ENCODE measurements around the gene SKI.
A peak's percentile ranks its signal among the peaks of the same experiment; 100 is the strongest.

The SKI gene

DNA sequence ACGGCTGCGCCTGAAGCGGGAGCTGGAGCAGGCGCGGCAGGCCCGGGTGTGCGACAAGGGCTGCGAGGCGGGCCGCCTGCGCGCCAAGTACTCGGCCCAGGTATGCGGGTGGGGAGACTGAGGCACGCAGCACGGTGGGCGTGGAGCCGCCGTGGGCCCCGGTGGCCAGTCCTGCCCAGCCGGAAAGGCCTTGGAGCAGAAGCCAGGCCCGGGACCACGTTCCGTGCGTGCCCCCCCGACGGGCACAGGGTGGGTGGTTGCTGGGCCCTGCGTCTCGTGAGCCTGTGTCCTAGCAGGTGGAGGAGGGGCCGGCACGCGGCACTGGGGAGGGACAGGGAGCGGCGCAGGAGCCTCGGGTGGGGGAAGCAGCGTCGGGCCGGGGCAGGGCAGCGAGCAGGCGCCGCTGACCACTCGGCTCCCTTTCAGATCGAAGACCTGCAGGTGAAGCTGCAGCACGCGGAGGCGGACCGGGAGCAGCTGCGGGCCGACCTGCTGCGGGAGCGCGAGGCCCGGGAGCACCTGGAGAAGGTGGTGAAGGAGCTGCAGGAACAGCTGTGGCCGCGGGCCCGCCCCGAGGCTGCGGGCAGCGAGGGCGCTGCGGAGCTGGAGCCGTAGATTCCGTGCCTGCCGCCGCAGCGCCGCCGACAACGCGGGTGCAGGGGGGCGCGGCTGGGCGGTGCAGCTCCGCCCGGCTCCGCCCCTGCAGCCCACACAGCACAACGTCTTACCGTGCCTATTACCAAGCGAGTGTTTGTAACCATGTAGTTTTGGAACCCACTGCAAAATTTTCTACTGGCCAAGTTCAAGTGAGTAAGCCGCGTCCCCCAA is 78.2 kb downstream of the SKI start:
- DNase-seq (ENCODE audit: low read depth in 2 of 2), result no peak

DNA sequence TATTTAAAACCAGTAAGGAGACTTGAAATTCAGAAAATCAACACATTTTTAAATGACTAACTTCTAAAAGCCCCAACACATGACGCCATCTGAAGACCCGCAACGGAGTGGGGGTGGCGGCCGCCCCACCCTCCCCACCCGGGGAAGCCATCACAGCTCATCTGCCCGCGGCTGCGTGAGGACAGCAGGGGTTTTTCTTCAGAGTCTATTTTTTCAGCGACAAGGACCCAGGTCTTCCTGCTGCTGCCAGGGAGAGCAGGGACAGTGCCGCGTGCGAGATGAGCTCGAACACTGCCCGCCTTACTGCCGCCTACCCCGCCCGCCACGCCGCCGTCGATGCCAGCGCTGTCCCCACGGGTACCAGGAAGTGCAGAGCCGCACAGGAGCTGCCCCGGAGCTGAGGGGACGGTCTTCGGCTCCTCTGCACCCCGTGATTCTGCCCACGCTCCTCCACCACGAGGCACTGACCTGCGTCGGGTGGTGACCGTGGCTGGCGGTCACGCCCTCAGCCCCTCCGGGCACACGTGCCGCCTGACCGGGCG is 79.0 kb downstream of the SKI start:
- DNase-seq (ENCODE audit: low read depth in 2 of 2), result no peak

DNA sequence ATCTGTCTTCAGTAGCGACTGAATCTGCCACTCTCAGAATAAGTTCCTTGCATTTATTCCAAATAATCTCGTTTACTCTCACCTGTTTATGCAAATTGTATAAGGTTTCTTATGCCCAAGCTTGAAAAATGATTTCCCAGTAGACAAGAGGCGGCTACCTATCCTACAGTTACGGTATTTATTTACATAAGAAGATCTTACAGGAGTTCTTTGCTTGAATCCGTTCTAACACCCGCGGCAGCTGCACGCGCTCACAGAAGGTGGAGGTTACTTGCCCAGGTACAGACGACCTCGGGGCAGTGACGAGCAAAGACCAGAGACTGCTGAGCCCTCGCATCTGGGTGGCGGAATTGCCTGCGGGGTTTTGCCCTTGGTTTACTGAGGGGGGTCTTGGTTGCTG is 79.9 kb downstream of the SKI start:
- no peak for DNase-seq (ENCODE audit: low read depth in 2 of 2)

DNA sequence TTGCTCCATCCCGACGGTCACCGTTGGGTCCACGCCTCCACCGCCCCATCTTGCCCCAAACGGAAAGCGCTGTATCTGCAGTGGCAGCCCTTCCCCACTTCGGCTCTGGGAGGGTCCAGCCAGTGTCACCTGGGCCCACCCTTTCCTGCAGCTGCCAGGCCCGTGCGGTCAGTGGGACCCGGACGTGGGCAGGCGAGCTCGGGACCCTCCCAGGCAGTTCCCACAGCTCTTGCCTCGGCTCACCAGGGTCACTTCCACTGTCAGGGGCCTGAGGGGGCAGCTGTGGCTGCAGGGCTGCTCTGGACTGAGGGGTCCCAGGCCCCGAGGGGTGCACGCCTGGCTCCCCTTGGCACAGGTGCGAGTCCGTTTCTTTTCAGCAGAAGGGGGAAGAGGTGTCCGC is 80.7 kb downstream of the SKI start:
- no peak for DNase-seq (ENCODE audit: low read depth in 2 of 2)

DNA sequence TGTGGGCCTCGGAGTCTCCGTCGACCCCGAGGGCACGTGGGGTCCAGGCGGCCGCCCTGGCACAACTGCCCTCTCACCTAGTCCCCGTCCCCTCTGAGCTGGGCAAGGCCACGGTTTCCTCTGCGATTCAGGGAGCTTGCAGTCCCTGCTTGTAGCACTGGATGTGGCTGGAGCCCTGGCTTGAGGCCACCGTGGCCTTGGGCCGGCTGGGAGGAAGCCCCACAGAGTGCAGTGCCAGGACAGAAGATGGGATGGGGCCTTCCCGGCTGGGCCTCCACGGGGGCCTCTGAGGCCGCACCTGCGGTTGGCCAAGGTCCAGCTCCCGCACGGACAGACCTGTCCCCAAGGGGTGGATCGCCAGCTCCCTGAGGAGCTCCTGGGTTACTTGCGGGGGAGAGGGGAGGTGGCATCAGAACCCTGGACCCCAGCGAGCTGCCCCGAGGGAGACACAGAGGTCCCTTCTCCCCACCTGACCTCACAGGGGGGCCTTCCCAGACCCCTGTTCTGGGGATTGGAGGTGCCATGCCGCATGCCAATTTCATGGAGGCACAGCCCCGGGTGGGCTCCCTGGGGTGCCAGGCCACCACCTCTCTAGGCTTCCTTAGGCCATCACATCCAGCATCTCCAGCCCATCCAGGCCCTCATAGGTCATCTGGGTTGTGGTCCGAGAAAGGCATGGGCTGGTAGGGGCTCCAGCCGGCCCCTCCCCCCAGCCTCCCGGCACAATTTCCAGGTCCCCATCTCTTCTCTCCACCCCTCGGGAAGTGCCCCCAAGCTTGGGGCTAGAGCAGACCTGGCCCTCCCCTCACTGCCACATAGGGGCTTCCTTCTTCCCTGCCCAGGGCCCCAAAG is 82.4 kb downstream of the SKI start:
- DNase-seq (ENCODE audit: low read depth in 2 of 2), result no peak

DNA sequence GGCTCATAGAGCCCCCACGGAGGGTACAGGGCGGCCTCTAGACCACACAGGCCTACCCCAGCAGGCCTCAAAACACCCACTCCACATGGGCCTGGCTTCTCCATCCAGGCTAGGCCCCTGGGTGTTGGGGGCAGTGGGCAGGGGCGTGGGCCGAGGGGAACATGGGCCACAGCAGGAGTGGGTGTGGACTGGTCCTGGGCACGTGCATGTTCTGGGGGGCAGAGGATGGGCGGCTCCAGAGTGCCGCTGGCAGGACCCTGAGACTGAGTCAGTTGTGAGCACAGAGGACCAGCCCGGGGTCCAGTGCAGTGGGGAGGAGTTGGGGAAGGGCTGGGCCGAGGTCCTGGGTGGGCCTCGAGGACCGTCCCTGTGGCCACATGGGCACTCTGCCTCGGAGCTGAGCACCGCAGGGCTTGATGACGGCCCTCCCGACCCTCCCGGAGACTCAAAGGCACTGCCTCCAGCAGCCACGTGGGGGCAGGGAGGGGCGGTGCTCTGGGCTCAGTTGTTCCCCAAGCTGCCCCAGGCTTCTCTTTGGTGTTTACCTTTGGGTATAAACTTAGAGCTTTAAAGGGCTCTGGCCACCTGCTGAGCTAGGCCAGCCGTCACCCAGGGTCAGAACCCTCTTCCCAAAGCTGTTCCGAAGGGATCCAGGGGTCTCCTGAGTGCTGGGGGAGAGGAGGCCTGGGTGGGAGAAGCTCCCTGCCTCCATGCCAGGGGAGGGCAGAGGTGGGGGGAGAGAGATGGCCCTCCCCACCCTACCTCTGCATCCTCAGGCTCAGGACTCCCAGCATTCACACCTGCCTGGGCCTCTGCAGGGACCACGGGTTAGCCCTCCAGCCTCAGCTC is 83.3 kb downstream of the SKI start:
- peak in 1 of 2 experiments; percentile 42 for DNase-seq (ENCODE audit: low read depth in 2 of 2)

DNA sequence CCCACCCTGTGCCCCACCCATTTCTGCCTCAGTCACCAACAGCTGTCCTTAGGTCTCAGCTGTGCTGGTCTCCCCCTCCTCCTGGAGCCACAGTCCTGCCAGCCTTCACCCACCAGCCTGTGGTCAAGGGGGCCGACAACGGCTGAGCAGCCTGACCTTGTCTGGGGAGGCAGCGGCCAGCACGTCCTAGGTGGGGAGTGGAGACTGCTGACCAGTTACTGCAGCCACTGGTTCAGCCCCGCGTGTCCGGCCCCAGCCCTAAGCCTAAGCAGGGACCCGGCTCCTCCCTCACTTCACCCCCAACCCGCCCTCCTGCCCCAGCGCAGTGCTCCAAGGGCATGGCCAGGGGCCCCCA is 84.0 kb downstream of the SKI start:
- DNase-seq (ENCODE audit: low read depth in 2 of 2), result no peak

DNA sequence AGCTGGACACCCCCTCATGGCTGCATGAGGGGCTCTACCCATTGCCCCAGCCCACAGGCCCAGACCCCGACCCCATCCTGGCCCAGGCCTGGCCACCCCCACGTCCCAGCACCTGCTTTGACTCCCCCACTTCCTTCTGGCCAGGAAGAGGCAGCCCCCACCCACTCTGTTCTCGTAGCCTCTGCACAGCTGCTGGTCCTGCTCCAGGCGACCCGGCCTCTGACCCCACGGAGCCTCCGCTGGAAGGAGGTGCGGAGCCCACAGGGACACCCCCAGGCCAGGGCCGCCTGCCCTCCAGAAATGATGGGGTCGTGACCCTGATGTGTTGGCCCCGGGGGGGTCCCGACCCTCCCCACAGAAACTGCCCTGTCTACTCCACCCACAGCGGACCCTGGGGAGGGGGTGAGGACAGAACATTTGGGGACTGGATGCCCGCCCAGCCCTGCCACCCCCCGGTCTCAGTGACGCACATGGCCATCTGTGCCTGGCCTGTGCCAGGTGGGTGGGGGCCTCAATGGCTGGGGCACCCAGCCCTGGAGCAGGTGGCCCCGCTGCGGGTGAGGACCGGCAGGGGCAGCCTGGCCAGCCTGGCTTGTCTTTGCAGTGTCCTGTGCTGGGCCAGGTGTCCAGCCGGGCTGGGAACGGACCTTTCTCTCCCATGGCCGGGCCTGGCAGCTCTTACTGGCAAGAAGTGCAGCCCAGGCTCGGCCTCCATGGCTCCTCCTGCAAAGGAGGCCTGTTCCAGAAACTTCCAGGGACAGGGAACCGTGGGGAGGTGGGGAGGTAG is 84.6 kb downstream of the SKI start:
- DNase-seq (ENCODE audit: low read depth in 2 of 2), result no peak

DNA sequence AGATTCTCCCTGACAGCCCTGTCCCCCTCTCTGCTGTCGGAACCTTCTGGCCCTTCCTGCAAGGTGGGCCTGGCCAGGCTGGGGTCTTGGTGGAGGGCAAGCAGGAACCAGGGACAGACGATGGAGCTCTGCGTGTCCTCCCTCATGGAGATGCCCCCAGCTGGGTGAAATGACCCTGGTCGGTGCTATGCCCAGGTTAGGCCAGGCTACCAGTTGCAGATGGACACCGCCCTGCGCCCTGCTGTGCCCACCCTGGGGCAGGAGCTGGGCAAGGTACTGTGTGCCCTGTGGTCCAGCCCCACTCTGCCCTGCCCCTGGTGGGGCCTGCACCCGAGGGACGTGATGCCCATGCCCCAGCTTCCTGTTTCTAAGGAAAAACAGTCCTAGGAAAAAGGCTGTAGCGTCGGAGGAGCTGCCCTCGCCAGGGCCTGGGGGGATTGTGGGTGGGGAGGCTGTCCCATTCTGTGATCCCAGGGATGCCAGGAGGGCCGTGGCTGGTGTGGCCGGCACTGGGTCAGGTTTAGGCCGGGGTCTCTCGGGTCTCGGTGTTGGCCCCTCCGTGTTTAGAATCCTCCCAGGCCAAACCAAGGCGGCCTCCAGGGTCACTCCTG is 85.6 kb downstream of the SKI start:
- no peak for DNase-seq (ENCODE audit: low read depth in 2 of 2)

DNA sequence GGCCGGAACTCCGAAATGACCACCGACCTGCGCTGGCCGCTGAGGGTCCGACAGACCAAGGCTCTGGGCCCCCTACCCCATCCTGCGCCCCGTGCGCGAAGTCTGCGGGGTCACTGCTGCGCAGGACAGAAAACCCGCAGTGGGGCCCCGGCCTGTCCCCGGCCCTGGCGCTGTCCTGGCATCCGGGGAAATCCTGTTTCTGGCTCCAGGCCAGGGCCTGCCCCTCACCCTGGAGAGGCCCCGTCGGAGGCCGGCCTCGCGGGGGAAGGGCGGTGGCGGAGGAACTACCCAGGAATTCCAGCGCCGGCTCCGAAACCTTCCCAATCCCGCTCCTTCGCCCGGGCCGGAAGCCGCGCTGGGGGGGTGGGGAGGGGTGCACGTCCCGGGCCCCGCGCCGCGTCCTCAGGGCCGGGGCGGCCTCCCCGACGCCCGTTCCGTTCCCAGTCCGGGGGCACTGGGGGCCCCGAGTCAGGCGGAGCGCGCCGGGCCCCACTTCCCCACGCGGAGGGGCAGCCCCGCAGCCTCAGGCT is 86.2 kb downstream of the SKI start:
- no peak for DNase-seq (ENCODE audit: low read depth in 2 of 2)

DNA sequence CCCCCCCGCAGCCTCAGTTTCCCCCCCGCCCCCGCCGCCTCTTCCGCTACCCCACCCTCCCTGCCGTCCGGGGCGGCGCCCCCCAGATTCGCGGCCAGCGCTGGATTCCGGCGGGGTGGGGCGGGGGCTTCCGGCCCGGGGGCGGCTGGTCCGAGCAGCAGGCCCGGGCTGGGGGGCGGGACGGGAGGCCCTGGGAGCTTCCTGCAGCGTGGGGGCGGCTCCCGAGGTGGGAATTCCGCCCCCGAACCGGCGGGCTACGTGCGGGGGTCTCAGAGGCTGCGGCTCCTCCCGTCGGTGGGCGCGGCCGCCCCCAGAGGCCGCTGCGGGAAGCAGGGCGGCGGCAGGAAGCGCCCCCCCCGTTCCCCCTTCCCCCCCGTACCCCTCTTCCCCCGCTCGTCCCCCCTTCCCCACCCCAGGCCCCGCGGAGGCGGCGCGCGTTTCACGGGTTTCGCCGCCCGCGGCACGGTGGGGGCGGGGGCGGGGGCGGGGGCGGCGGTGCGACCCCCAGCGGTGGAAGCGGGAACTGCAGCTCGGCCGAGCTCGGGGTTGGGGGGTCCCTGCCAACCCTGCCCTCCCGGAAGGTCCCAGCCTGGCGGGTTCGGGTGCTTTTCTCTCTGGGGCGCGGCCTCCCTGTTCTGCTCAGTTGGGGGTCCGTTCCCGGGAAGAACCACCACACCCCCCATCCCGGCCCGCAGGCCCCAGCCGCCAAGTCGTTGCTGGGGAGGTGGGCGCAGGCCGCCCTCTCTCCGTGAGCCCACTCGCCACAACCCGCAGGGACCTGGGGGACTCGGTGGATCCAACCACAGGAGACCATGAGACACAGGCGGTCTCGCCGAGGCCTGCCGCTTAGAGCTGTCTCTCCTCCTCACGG is 86.9 kb downstream of the SKI start:
- peak in 1 of 2 experiments; percentile 31 for DNase-seq (ENCODE audit: low read depth in 2 of 2)

DNA sequence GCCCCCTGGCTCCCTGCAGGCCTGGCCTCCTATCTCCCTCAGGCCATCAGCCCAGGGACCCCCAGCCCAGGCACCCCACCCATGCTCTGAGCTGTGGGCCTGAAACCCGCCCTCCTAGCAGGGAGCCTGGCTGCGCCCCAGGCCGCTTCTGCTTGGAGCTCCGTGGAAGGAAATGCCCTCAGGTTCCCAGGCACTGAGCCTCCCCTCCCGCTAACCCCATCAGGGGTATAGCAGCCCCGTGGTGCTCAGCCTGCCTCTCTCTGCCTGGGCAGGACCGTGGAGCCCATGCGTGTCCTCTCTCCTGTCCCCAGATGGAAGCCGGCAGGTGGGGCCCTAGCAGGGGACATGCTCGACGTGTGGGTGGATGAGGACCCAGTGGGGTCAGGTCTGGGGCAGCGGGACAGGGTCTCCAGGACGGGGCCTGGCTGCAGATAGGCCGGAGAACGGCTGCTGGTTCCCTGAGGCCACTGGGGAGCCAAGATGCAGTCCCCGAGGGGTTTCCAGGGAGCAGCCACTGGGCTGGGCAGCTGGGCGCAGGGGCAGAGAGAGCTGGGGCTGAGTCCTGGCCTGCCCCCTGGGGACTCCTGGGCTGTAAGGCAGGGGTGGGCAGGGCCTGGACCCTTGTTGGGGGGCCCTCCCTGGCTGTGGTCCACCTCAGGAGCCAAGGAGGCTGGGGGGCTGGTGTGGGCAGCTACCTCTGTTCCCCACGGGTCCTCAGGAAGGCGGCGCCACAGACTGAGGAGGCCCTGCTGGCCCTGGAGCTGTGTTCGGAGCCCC is 87.7 kb downstream of the SKI start:
- no peak for DNase-seq (ENCODE audit: low read depth in 2 of 2)

DNA sequence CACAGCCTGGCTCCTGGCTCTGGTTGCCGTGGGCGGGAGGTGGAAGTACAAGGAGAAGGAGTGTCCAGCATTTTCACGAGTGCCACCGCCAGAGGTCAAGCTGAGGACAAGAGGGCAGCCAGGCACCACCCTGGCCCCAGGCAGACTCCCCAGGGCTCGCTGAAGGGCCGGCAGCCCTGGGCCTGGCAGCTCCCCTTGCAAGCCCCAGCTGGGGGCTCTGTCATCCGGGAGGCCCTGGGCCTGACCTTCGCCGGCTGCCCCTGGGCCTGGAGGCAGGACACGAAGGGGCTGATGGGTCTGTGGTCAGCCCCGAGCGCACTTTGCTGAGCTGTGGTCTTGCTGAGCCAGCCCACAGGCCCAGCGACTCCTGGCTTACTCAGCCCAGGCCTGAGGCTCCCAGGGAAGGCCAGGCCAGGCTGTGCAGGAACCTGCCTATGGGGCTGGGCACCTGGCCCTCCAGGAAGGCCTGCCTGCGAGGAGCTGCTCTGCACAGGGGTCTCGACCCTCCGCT is 88.4 kb downstream of the SKI start:
- no peak for DNase-seq (ENCODE audit: low read depth in 2 of 2)

DNA sequence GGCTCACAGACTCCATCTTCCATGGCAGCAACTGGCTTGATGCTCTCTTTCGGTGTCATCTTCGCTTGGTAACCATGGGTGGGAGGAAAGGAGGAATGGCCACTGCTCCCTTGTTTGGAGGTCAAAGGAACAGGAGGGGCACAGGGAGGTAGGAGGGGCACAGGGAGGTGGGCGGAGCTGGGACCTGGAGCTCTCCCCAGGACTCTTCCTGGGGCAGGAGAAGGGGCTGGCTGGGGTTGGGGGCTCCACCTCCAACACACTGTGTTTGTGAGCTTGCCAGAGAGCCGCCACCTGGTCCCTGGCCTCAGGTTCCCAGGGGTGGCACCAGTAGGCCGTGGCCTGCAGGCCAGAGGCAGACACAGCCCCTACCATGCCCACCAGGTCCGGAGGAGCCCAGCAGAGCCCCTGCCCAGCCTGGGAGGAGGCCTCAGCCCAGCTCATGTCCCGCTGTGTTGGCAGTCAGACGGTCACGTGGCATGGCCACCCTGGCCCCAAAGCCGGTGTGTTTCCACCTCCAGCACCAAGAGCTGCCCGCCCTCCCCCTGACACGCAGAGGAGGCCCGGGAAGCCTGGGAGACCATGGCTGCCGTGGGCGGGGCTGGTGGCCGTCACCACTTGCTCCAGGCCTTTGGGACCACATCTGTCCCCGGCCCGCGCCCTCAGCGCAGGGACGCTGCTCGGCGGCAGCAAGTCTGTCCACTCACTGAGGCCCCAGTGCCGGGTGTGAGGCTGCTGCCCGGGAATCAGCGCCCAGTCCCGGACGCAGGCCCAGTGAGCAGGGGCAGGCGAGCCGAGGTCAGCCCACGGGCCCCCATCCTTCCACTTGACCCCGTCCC is 89.3 kb downstream of the SKI start:
- DNase-seq (ENCODE audit: low read depth in 2 of 2), result no peak

DNA sequence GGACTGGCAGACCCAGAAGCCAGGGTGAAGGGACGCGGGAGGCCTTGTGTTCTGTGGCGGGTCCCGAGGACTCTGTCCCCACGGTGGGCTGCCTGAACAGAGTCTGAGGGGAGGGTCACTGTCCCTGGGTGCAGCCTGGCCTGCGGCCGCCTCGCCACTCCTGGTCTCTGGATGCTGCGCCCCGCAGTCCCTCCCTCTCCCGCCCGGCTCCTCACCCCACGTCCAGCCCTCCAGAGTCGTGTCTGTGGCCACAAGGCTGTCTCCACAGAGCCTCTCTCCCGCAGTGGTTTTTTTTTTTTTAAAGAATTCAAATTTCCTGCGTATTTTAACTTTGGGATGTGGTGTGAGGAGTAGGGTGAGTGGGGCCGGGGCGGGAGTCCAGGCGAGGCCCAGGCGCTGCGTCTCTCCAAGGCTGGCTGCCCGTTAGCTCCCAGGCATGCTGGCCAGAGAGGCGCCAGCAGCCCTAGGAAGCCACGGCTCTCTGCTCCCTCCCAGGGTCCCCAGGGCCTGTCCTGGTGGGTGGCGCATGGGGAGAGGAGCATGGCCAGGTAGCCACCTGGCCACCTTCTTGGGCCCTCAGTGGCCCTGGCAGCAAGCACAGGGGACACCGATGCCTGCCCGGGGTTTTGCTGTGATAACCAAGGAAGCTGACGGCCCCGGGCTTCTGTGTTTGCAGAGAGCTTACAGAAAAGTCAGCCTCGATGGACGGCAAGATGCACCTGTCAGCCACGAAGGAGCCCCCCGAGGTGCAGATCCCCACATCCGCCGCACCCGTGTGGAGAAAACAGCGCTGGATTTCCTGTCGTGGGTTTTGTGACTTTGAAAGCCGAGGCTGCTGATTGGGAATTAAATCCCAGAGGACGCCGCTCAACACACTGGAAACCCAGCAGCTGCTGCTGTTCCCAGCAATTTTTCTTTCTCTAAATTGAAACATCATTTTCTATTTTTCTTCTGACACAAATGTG is 90.5 kb downstream of the SKI start:
- DNase-seq (ENCODE audit: low read depth in 2 of 2), result no peak

DNA sequence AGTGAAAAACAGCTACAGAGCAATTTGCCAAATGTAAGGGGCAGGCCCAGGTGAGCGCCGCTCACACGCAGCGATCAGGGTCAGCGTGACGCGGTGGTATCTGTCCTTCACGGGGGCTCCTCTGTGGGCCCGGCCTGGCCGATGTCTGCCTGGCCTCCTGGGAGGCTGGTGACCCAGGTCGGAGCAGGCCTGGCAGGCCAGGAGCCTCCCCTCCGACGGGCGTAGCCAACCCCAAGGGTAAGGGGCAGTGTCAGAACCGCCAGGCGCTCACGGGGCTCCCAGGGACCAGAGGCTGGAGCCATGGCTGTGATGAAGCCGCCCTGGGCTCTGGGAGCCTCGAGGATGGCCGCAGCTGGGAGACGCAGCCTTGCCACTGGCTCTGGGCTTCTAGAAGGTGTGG is 91.2 kb downstream of the SKI start:
- no peak for DNase-seq (ENCODE audit: low read depth in 2 of 2)

All from stimulated activated CD4-positive, alpha-beta T cell treated with anti-CD3 and anti-CD28 coated beads, Interleukin-12 subunit alpha, Interleukin-12 subunit beta, amount 100 ng/mL, for 24 hours (primary cell).